PC-9 (cell line): ENCODE data around the gene STRIT1.

Experiments
- CTCF ChIP-seq: fragments of 200-600 bp; sonication (generic); conservative IDR thresholded peaks from 2 replicates; pipeline ENCODE4 v1.6.1; 2017; ENCODE audit warnings: mixed run types, antibody characterized with exemption, mild to moderate bottlenecking, moderate library complexity
- EZH2 ChIP-seq: fragments of 200-600 bp; sonication (generic); IDR thresholded peaks from 2 replicates; pipeline ENCODE4 v1.8.0; 2017; ENCODE audit warnings: antibody characterized with exemption, low read depth

GRCh38 chr3:155244699-155245098 is 48.8 kb downstream of the STRIT1 start:
- no peak for TF ChIP-seq CTCF
- TF ChIP-seq EZH2: no peak
